Cardiac muscle cell (in vitro differentiated cells and primary cell): ENCODE data around the gene OSBP2. TPM values are rescaled to one million over a fixed set of nuclear protein-coding genes. Genes with fewer than 3 reads are reported as not detected.

ENCODE experiments used
- DNase-seq, 2 donors: peaks; one replicate each; pipeline versions ENCODE4 v3.0.0 to v3.0.0-alpha.2; 2010 to 2017; ENCODE audit warnings: low read depth in 1 of 2, low spot score in 1 of 2
- H3K27ac ChIP-seq: fragments of 200-600 bp; sonication (generic); 2 replicates; pipeline ENCODE4 v1.5.1; 2016
- H3K27me3 ChIP-seq: fragments of 200-600 bp; sonication (generic); 2 replicates; pipeline ENCODE4 v1.6.0; 2016; ENCODE audit warnings: control low read depth
- H3K36me3 ChIP-seq: fragments of 200-600 bp; sonication (generic); 2 replicates; pipeline ENCODE4 v1.5.1; 2016; ENCODE audit warnings: control low read depth
- H3K4me1 ChIP-seq: fragments of 200-600 bp; sonication (generic); 2 replicates; pipeline ENCODE4 v1.8.1; 2017; ENCODE audit warnings: low read depth, mild to moderate bottlenecking, mixed run types
- H3K4me3 ChIP-seq: fragments of 200-600 bp; sonication (generic); 2 replicates; pipeline ENCODE4 v1.5.1; 2016; ENCODE audit warnings: mild to moderate bottlenecking
- H3K9me3 ChIP-seq: fragments of 200-600 bp; sonication (generic); 2 replicates; pipeline ENCODE4 v1.5.1; 2017; ENCODE audit warnings: low read depth, mild to moderate bottlenecking, control low read depth
- CTCF ChIP-seq: IDR thresholded peaks from 2 replicates; pipeline ENCODE4 v1.5.1; 2012; ENCODE audit warnings: low read depth, mild to moderate bottlenecking, low read length
- polyA plus RNA-seq: library from polyadenylated mRNA; unstranded; fragments of >200 nt; fragmentation: Nextera tagmentation; extraction: Ambion mirVana; gene quantifications from 2 replicates; pipeline ENCODE4 v1.2.1, GENCODE V29; 2016
- total RNA-seq: library from RNA; depleted of rRNA; stranded (reverse); fragments of >200 nt; gene quantifications from 2 replicates; pipeline ENCODE4 v1.2.3, GENCODE V29; 2016

OSBP2 gene
- total and polyA plus RNA-seq, 2 experiments from 2014 or later, result 19.4 to 32.5 TPM

DNA sequence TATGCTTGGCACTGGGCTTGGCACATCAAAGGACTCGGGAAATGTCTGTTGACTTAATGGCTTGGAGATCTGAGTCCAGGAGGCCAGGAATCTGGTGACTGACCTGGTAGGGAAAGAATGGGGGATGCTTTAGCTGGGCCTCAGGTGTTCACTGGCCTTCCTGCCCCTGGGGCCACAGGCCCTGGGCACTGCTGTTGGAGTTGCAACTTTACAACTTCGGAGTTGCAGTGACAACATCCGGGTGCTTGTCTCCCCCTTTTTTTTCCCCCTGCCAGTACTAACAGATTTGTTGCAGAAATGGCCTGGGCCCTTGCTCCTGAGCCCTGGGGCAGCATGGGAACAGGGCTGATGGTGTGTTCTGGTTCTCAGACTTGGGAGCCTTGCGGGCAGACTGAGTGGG is 23.8 kb downstream of the OSBP2 start:
- TF ChIP-seq CTCF, result no peak
- H3K36me3 ChIP-seq, result no peaks in the 10 kb centered on the region
- no peak overlapping the region for H3K4me3 ChIP-seq
- no peak for DNase-seq
- H3K4me1 ChIP-seq, result no peaks in the 10 kb centered on the region
- H3K27me3 ChIP-seq, result no peaks in the 10 kb centered on the region
- no peaks in the 10 kb centered on the region for H3K9me3 ChIP-seq
- no peak overlapping the region for H3K27ac ChIP-seq

DNA sequence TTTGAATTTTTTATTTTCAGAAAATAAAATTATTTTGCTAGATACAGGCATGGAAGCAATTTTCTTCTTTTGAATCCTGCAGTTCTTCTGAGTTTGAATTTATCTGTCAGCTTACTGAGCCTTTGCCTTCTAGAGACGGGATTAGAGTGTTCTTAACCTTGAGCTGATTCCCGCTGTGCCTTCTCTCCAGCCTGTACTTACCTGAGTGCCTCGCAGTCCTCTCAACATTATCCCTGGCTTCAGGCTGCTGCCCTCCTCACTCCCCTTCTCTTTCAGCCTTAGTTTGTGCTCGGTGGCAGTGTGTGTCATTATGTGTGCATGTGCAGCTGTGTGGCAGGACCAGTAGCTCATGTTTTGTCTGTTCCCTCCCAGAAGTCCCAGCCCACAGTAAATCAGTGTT is 24.3 kb downstream of the OSBP2 start:
- H3K36me3 ChIP-seq, result no peaks in the 10 kb centered on the region
- no peaks in the 10 kb centered on the region for H3K4me1 ChIP-seq
- no peak overlapping the region for H3K4me3 ChIP-seq
- TF ChIP-seq CTCF, result no peak
- no peak for DNase-seq
- no peak overlapping the region for H3K27ac ChIP-seq
- H3K9me3 ChIP-seq, result no peaks in the 10 kb centered on the region
- no peaks in the 10 kb centered on the region for H3K27me3 ChIP-seq

DNA sequence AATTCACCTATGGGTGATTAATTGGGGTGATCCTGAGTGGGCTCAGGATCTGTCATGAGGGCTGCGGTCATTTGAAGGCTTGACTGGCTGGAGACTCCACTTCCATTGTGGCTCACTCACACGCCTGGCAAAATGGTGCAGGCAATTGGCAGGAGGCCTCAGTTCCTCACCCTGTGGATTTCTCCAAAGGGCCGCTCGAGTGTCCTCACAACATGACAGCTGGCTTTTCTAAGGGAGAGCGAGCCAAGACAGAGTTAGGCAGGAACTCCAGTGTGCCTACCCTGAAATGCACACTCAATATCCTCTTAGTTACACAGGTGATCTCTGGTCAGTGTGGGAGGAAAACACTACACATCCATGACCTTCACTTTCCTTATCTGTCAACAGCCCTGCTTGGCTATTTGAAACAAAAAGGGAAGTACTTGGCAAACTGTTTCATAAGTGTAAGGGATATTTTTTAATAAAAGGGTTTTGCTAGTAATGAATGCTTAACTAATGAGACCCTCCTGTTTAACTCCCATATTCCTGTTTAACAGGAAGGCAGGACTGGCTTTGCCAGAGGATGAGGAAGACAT is 25.7 kb downstream of the OSBP2 start:
- TF ChIP-seq CTCF, result no peak
- no peaks in the 10 kb centered on the region for H3K27me3 ChIP-seq
- H3K9me3 ChIP-seq, result no peaks in the 10 kb centered on the region
- H3K4me3 ChIP-seq, result no peak overlapping the region
- no peaks in the 10 kb centered on the region for H3K36me3 ChIP-seq
- no peak for DNase-seq
- no peaks in the 10 kb centered on the region for H3K4me1 ChIP-seq
- no peak overlapping the region for H3K27ac ChIP-seq

- Histone ChIP-seq H3K36me3 (no peaks in the 10 kb centered on the region), H3K27ac (no peak overlapping the region), H3K4me1 (no peaks in the 10 kb centered on the region), H3K9me3 (no peaks in the 10 kb centered on the region), H3K27me3 (no peaks in the 10 kb centered on the region), H3K4me3 (no peak overlapping the region)
- no peak for DNase-seq
- TF ChIP-seq CTCF, result no peak
These were observed 27.1 kb downstream of the OSBP2 start for GRCh38 chr22:30721741-30722140.

- no peaks in the 10 kb centered on the region for H3K36me3 ChIP-seq
- no peak overlapping the region for H3K27ac ChIP-seq
- TF ChIP-seq CTCF, result no peak
- H3K9me3 ChIP-seq, result no peaks in the 10 kb centered on the region
- no peak overlapping the region for H3K4me3 ChIP-seq
- peaks cover 5% of the 10 kb centered on the region for H3K4me1 ChIP-seq
- no peak for DNase-seq
- no peaks in the 10 kb centered on the region for H3K27me3 ChIP-seq
These were observed 34.2 kb downstream of the OSBP2 start for GRCh38 chr22:30728826-30729225.

GRCh38 chr22:30731658-30732057 is 37.0 kb downstream of the OSBP2 start:
- H3K4me1 ChIP-seq, result peaks cover 5% of the 10 kb centered on the region
- H3K27ac ChIP-seq, result no peak overlapping the region
- DNase-seq, result no peak
- no peaks in the 10 kb centered on the region for H3K27me3 ChIP-seq
- no peaks in the 10 kb centered on the region for H3K36me3 ChIP-seq
- no peak overlapping the region for H3K4me3 ChIP-seq
- no peak for TF ChIP-seq CTCF
- H3K9me3 ChIP-seq, result no peaks in the 10 kb centered on the region
